Inflammatory macrophage treated with lipopolysaccharide for 4 hours (primary cell): ENCODE measurements around the gene PRELID3B.

Experiments
- DNase-seq: peaks from one replicate; pipeline ENCODE4 v3.0.0-alpha.2; 2020

PRELID3B gene

DNA sequence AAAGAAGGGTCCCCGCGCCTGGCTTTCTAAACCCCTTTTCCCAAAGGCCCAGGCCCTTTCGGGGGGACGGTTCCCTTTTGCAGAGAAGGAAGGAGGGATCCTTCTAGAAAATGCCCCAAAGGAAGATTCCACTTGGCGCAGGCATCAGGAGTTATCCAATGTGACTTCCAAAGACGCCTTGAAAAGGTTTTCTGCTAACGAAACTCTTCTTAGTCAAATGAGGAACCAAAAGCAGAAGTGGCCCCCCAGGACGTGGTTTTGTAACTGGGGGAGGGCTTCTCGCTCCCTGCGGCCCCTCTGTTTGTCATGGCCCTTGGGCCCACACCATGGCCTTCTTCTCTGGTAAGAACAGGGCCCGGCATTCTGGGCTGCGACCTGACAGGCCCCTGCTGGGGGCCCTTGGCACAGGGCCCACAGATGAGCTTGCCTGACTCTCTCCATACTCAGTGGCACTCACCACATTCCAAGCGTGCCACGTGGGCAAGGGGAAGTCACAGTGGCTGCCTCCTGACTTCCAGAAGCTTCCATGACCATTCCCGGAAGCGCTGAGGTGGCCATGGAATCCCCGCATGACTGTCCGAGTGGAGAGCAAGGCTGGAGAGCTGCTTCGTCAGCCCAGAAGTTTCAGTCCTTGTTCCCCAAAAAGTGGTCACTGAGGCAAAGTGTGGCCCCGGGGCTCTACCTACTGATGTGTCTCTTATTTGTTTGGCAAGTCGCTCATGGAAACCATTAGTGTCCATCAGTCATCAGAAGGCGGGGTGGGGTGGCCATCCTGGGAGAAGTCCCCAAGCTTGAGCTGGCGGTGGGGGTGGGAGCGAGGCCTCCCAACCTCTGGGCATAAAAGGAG, 34.7 kb downstream of the PRELID3B start:
- DNase-seq = peak; percentile 98

DNA sequence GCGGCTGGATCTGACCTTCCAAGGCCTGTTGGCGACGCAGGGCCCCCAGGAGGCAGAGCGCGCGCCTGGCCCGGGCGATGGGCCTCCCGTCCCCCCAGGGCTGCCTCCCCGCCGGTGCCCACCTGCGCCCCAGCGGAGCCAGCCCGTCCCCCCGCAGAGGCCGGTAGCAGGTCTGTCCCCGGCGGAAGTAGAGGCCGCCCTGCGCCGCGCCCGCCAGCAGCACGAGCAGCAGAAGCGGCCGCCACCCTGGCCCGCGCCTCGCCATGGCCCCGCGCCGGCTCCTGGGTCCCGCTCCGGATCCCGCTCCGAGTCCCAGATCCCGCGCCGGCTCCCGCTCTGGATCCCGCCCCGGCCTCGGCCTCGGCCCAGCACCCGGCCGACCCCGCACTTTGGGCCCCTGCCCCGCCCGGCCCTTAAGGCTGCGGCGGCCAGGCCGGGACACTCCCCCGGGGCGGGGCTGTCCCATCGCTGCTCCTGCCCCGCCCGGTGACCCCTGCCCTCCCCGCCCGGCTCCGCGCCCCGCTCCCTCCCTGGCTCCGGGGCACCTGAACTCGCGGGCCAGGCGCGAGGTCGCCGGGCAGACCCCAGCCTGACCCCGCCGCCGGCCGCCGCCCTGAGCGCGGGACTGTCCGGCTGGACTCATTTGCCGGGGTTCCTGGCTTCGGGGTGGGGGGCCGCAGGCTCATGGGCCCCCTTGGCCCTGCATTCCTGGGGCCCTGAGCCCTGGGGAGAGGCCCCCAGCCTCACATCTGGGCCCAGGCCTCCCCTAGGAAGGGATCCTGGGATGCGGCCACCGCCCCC, 35.5 kb downstream of the PRELID3B start, which contains the start of gene CTSZ:
Gene CTSZ (minus strand): TSS at position 391 of the 801 bp plus-strand sequence. CDS start 126 bp downstream, at position 265.
- DNase-seq = peak; percentile 75

DNA sequence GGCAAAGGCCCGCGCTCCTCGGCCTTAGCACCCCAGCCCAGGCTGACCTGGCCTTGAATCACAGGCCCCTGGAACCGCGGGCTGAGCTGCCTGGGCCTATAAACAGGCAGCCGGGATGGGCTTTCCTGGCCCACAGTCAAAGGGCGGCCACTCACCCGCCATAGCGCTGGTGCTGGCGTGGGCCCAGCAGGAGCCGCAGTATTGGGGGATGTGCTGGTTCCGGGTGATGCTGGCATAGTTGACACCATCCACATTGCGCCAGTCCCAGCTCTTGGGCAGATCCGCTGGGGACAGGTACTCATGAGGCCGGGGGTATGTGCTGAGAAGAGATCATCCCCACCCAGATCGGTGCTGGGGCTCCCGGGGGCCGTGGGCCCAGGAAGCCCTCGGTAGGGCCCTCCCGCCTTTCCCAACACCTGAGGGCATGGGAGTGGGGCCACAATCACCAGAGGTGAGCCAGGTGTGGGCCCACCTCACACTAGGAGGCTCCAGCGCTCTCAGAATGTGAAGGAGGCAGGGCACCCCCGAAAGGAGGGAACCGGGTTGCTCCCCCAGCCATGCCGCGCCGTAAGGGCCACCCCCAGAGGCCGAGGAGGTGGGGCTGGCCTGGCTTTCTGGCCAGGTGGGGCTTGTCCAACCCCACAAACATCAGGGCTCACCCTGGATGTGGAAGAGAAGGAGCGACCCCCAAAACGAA, 36.3 kb downstream of the PRELID3B start:
- peak; percentile 26 for DNase-seq

DNA sequence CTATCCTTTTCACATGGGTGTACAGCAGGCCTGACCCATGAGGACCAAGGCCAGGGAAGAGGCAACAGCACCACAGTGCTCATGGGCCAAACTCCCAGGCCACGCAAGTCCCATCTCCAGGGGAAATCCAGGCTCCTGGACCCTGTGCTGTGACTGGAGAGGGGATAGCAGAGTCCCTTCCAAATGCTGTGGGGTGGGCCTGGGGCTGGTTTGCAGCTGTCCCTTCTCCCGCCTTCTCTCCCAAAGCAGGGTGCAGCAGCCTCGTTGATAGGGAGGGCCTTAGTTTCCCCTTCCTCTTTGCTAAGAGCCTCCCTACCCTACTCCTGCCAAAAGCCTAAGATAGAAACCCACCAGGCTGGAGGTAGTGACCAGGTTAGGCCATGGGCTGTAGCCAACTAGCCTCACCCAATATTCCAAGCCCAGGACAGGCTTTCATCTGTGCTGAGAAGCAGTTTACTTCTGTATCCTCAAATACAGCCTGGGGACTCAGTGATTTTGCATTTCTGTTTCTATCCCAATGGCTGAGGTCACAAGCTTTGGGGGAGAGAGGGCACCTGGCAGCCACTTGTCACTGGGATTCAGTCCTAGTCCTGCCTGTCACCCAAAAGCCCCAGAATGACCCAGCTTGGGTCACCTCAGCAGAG, 36.9 kb downstream of the PRELID3B start:
- no peak for DNase-seq

DNA sequence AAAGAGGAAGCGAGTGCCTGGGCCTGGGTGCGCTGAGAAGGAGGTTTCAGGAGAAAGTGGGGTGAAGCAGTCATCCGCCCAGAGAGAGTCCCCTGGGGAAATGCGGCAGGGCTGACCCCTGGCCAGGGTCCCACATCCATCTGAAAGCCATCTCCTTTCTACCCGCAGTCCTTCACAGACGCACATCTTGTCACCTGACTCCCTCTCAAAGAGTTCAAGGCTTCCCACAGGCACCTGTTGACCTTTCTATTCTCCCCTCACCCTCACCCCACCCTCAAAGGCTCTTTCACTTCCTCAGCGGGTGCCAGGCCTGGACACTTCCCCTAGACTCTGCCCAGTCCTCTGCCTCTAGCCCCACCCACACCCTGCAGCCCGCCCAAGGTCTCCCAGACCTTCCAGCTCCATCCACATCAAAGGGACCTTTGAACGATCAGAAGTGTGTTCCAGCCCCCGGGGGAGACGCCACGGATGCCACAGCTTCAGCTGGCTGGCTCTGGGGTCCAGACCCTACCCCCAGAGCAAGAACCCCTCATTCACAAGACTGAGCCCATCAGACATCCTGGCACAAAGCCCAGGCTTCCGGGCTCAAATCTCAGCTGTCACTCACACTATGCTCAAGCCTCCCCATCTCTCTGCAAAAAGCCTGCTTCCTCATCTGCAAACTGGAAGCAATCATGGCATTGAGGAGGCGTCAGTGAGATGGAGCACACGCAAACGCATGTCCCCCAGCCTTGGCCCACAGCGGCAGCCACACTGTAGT, 37.6 kb downstream of the PRELID3B start:
- DNase-seq = peak; percentile 89

DNA sequence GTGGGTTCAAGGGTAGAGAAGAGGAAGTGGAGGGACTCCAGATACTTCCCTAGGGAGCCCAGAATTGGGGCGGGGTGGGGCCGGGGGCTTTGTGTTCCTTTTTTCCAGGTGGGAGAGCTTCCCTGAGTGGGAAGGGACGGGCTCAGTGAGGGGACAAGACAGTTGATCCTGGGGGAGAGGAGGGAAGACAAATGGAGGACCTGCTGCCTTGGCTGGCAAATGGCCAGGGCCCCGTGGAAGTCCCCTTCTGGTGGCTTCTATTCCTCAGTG, 38.2 kb downstream of the PRELID3B start:
- DNase-seq = peak; percentile 92

DNA sequence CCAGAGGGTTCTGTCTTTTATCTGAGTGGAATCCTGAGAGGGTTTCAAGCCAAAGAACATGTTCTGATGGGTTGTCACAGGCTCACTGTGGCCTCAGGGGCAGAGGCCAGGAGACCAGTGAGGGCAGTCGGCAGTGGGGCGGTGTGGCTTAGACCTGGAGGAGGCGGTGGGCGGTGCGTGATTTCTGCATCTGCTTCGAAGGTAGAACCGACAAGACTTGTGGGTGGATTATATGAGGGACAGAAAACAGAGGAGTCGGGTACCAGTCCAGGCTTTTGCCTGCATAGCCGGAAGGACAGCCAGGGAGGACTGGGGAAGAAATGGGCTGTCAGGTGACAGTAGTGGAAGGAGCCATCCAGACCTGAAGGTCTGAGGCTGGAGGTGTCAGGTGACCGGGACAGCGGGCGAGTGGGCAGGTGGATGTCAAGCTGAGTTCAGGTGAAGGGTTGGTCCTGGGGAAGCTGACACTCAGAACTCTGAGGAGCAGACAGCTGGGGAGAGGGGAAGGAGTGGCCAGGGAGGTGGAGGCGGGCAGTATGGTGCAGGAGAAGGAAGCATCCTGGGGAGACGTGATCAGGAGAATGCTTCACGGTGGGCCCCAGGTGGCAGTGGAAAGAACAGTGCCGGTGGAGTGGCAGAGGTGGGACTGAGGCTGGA, 38.6 kb downstream of the PRELID3B start:
- no peak for DNase-seq

DNA sequence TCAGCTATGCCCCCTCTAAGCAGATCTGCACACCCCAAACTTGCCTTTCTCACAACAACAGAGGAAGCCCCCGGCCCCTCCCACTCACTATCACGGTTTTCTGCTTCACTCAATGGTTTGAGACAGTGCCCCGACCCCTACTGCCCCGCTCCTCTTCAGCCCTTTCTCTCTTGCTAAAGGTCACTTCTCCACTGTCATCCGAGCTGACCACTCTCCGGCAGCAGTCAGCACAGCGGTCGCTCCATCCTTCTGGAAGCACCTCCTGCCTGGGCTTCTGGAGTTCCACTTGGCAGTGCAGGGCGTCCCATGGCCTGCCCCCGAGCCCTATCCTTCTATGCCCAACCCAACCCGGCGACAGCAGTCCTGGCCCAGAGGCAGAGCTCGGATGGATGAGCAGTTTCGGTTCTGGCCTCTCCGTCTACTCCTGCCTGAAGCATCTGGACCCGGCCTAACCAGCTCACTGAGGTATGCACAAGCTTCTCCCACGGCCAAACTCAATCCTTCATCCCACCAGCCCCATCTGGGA, 39.6 kb downstream of the PRELID3B start:
- no peak for DNase-seq

DNA sequence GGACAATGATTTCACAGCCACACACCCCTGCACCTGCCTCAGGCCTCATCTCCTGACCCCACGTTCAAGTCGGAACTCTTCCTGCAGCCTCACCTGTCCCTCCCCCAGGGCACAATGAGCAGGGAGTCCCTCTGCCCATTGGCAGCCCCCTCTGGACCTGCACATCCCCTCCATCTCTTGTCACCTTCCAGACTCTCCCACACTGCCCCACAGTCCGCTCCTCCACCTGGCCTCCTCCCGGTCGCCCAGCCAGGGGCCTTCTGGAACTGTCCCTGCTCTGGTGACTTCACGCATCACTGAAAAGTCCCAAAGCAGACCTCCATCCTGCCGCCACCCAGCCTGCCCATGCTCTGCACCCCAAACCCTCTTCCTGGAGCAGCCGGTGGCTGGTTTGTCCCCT, 40.2 kb downstream of the PRELID3B start:
- no peak for DNase-seq

DNA sequence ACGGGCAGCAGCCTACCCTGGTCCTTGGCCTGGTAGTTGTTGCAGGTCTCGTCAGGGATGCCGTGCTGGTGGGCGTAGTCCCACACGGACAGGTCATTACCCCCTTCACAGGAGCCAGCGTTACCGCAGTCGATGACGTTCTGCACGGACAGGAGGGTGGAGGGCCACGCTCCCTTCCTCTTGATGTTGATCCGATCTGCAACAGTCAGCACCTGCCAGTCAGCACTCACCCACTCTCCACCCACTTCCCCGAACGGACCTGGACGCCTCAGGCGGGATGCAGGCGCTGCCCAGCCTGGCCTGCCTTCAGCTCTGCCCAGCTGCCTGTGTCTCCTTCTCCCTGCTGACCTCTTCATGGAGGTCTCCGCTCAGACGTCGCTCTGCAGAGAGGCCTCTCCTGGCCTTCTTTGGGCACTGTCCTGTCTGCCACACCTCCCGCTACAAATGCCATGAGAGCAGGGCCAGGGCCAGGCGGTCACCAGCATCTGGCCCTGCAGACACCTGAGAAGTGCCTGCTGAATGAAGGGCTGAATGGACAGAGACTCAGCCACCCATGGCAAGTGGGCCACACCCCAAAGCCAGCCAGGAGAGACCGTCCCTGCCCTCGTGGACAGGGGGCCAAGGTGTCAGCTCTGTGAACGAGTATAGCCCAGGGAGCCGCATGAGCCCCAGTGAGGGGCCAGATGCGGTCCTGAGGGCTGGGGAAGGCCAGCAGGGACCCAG, 41.0 kb downstream of the PRELID3B start:
- DNase-seq = no peak

DNA sequence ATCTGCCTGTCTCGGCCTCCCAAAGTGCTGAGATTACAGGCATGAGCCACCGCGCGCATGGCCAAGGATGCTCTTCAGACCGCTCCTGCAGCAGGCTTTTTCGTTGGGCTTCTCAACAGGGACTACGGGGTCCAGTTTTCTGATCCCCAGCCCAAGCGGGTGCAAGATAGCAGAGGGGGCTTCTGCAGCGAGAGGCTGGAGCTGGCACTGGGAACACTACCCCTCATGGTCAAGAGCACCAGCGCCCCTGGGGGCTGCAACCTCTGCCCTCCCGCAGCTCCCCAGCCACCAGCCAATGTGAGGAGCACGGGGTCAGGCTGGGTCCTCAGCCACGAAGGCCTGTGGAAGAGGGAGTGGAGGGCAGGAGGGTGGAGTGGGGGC, 41.5 kb downstream of the PRELID3B start:
- DNase-seq = no peak

DNA sequence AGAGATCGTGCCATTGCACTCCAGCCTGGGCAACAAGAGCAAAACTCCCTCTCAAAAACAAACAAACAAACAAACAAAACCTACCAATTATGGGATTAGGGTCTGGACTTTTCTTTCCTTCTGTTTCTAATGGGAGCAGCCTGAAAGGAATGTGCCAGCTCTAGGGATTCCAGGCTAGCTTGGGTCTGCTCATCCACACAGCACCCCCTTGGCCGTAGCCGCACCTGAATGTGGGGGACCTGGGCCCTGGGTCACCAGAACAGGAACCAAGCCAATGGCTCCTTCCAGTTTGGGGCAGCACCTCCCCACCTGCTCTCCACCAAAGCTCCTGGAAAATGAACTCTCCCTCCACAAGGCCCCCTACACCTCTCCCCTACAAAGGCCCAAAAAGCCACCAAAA, 42.3 kb downstream of the PRELID3B start:
- no peak for DNase-seq

DNA sequence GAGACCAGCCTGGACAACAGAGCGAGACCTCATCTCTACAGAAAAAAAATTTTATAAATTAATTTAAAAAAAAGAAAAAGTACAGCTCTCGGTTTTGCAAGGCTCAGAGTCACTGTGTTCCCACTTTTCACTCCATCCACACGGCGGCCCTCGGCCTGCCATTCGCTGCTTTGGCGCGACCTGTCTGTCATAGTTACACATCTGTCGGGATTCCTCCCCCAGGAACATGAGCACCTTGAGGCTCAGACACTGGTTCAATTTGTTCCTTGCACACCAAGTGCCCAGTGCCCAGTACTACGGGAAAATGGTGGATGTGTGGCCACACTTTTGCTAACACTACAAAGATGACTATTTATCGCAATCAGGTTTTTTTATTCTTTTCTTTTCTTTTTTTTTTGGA, 43.9 kb downstream of the PRELID3B start:
- no peak for DNase-seq

DNA sequence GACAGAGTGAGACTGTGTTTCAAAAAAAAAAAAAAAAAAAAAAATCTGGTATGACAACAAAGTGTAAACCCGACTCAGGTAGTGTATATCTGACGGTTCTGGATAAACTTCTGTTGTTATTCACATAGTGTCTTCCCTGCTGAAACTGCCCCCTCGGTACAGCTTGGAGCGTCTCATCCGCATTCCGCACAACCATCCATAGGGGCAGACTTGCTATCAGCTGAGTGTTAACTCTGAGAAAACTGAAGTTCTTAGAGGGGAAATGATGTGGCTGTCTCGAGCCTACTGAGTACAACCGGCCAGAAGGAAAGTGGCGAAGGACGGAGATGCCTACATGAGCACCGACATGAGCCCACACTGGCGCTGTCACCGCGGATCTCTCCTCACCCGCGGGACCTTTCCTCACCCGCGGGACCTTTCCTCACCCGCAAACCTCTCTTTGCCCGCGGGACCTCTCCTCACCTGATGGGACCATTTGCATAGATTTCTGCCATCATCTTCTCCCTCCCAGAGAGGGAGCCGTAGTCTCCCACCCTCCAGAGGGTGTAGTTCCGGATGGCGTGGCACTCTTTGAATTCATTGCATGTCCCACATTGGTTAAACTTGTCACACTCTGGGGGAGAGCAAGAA, 45.3 kb downstream of the PRELID3B start:
- DNase-seq = no peak

DNA sequence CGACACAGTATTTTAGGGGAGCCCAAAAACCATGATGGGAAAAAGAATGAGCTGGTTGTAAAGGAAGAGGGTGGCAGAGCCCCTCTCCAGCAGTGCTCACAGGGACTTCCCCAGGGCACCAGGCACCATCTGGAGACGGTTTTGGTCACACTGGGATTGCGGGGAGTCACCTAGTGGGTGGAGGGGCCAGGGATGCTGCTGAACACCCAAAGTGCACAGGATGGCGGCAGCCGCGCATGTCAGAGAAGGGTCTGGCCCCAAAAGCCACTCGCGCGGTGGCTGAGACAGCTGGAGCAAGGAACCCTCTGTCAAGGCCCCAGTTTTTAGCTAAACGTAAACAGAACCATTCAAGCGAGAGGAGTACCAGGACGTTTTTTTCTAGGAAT, 46.4 kb downstream of the PRELID3B start:
- DNase-seq = no peak

DNA sequence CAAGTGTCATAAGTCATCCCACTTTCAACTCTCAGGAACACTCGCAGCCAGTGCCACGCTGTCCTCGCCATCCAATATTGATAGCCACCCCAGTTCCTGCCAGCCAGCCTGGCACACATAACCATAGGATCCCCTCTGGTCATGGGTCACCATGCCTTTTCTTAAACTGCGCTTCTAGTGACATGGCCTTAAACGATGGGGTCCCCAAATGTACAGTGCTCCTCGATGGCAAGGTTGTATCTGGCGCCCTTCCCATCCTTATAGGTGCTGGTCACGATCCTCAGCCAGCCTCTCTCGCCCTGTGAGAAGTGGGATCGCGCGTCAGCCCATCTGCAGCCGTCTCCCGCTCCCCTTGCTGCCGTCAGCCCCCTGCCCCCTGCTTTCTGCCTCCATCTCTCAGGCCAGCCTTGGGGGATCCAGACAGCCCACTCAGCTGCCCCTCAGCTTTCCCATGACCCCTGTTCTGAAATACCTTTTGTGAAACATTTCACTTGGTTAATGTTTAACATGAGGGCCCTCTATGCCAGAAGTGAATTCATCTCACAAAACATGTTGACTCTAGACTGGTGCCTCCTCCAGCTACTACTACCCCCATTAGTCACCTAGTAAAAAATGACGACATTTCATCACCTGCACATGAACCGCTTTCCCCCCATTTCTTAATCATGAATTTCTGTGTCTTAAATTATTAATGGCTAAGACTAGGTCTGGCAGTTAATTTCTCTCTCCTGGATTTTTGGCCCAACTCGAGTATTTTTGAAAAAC, 46.9 kb downstream of the PRELID3B start:
- DNase-seq = no peak

DNA sequence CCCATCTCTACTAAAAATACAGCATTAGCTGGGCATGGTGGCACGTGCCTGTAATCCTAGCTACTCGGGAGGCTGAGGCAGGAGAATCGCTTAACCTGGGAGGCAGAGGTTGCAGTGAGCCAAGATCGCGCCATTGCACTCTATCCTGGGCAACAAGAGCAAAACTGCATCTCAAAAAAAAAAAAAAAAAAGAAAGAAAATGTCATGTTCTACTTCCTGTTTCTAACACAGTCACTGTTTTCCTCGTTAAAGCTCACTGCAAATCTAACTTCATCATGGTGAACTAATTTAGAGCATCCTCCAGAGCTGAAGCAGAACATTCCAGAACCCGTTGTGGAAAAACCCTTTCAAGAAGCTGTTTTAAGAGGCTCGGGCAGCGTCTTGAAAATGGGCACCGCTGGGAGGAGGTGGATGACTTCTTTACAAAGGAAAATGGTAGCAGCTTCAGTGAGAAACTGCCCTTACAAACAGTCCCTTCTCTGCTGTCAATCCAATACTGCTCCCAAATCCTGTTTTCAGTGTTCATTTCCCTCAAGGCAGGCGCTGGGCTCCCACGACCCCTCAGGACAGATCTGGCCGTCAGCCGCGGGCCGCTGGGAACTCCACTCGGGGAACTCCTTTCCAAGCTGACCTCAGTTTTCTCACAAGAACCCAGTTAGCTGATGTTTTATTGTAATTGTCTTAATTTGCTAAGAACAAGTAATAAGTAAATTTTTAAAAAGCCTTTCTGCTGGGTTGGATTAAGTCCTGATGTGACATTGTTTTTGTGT, 48.0 kb downstream of the PRELID3B start:
- DNase-seq = no peak

DNA sequence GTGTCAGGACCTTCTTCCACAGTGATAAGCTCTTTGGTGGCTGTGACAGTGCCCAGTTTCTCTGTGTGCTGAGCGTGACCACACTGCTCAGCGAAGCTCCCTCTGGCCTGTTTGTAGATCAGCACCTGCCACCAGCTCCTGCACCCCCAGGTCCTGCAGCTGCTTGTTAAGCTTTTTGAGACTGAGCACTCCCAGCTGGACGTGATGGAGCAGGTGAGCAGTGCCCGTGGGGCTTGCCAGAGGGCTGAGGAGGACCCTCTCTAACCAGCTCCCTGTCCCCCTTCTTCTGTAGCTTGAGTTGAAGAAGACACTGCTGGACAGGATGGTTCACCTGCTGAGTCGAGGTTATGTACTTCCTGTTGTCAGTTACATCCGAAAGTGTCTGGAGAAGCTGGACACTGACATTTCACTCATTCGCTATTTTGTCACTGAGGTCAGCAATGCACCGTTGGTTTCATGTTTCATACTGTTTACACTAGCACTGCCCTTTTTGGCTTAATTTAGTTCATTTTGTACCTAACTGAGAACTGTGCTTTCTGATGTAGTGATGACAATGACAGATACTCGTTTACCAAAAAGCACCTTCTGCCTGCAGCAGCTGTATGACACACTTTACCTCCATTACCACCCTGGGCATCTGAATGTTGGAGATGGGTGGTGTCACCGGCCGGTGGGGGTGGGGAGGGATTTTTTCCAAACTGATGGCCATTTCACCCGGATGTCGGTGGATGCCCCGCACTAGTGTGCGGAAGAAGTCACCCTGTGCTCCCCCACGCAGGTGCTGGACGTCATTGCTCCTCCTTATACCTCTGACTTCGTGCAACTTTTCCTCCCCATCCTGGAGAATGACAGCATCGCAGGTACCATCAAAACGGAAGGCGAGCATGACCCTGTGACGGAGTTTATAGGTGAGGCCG, 49.0 kb downstream of the PRELID3B start:
- DNase-seq = no peak
